H1 (cell line): ENCODE data around the gene ETV2.

Experiments used
- CBX8 ChIP-seq: fragments of 300-800, 300-1000 bp; sonication (generic); IDR thresholded peaks from 2 replicates; pipeline ENCODE4 v1.7.1; 2016; ENCODE audit warnings: low read depth, low read length, borderline replicate concordance
- EGR1 ChIP-seq: IDR thresholded peaks from 2 replicates; pipeline ENCODE4 v1.6.1; 2011; ENCODE audit warnings: low read depth, low read length, borderline replicate concordance
- HDAC6 ChIP-seq: IDR thresholded peaks from one replicate; pipeline ENCODE4 v1.7.1; 2012; ENCODE audit warnings: low read depth, mild to moderate bottlenecking, inconsistent platforms, low read length, moderate library complexity
- JUN ChIP-seq: IDR thresholded peaks from 2 replicates; pipeline ENCODE4 v1.6.1; 2011; ENCODE audit warnings: low read depth, mild to moderate bottlenecking, improper control_type of control experiment, low read length
- SIN3A ChIP-seq, 2 experiments: IDR thresholded peaks in 1 of 2; conservative IDR thresholded peaks in 1 of 2; 2 replicates each; pipeline ENCODE4 v1.6.1; 2011 to 2012; ENCODE audit warnings: low read length in 2 of 2, improper control_type of control experiment in 1 of 2, low read depth in 1 of 2, mild to moderate bottlenecking in 1 of 2
- TF ChIP-seq, protein P1 (sequence below), 3 experiments: IDR thresholded peaks; 1 replicate in 2 of 3; 2 replicates in 1 of 3; pipeline versions ENCODE4 v1.5.1 to v1.6.1; 2011; ENCODE audit warnings: low read length in 3 of 3, mild to moderate bottlenecking in 3 of 3, inconsistent platforms in 2 of 3, low read depth in 1 of 3, moderate library complexity in 1 of 3; ENCODE audit not compliant: insufficient read depth in 1 of 3; ENCODE audit errors: control extremely low read depth in 1 of 3

GRCh38 chr19:35595928-35596327 is 45.6 kb upstream of the ETV2 start:
- no peak for TF ChIP-seq HDAC6
- TF ChIP-seq, protein P1, sequence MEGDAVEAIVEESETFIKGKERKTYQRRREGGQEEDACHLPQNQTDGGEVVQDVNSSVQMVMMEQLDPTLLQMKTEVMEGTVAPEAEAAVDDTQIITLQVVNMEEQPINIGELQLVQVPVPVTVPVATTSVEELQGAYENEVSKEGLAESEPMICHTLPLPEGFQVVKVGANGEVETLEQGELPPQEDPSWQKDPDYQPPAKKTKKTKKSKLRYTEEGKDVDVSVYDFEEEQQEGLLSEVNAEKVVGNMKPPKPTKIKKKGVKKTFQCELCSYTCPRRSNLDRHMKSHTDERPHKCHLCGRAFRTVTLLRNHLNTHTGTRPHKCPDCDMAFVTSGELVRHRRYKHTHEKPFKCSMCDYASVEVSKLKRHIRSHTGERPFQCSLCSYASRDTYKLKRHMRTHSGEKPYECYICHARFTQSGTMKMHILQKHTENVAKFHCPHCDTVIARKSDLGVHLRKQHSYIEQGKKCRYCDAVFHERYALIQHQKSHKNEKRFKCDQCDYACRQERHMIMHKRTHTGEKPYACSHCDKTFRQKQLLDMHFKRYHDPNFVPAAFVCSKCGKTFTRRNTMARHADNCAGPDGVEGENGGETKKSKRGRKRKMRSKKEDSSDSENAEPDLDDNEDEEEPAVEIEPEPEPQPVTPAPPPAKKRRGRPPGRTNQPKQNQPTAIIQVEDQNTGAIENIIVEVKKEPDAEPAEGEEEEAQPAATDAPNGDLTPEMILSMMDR (IDR thresholded peaks at IDR 0.05; ENCODE audit: control extremely low read depth in 1 of 3, insufficient read depth in 1 of 3, low read depth in 1 of 3, low read length in 3 of 3) = no peak
- TF ChIP-seq CBX8 = no peak
- TF ChIP-seq SIN3A (conservative IDR thresholded peaks at IDR 0.05 in 1 of 2, IDR thresholded peaks at IDR 0.05 in 1 of 2; ENCODE audit: low read depth in 1 of 2, low read length in 2 of 2) = no peak
- no peak for TF ChIP-seq JUN
- no peak for TF ChIP-seq EGR1
